Endothelial cell of umbilical vein (primary cell): ENCODE results near the gene SEMG1.

Source experiments
- POLR2A ChIP-seq: IDR thresholded peaks from 2 replicates; pipeline ENCODE4 v1.6.1; 2012; ENCODE audit warnings: low read depth, mild to moderate bottlenecking, control low read depth, low read length
- TF ChIP-seq, protein P1 (sequence below), 2 donors: IDR thresholded peaks; 1 replicate in 1 of 2; 2 replicates in 1 of 2; pipeline ENCODE4 v1.5.1; 2011; ENCODE audit warnings: low read length in 2 of 2, mild to moderate bottlenecking in 2 of 2, moderate library complexity in 2 of 2, control low read depth in 1 of 2, inconsistent platforms in 1 of 2, low read depth in 1 of 2; ENCODE audit not compliant: insufficient read depth in 1 of 2; ENCODE audit errors: extremely low read depth in 1 of 2

DNA sequence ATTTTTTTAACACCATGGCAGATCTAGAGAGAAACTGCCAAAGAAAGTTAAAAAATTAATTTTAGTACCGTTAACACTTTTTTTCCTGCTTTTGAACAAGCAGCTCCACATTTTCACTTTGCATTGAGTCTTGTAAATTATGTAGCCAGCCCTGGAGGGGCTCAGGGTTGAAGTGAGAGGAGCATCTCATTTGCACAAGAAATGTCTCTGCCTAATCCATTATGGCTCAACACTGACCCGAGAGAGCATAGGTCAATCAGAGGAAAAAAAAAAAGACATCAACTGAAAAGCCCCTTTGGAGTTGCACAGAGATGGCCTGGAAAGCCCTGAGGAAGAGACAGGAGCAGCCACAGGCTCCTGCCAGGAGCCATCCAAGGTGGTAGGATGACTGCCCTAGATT lies 51.8 kb downstream of the SEMG1 start:
- TF ChIP-seq, protein P1, sequence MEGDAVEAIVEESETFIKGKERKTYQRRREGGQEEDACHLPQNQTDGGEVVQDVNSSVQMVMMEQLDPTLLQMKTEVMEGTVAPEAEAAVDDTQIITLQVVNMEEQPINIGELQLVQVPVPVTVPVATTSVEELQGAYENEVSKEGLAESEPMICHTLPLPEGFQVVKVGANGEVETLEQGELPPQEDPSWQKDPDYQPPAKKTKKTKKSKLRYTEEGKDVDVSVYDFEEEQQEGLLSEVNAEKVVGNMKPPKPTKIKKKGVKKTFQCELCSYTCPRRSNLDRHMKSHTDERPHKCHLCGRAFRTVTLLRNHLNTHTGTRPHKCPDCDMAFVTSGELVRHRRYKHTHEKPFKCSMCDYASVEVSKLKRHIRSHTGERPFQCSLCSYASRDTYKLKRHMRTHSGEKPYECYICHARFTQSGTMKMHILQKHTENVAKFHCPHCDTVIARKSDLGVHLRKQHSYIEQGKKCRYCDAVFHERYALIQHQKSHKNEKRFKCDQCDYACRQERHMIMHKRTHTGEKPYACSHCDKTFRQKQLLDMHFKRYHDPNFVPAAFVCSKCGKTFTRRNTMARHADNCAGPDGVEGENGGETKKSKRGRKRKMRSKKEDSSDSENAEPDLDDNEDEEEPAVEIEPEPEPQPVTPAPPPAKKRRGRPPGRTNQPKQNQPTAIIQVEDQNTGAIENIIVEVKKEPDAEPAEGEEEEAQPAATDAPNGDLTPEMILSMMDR (IDR thresholded peaks at IDR 0.05; ENCODE audit: extremely low read depth in 1 of 2, insufficient read depth in 1 of 2, low read depth in 1 of 2, low read length in 2 of 2) = no peak
- TF ChIP-seq POLR2A = no peak
